HG03095 (cell line): Measurements from ENCODE around the gene RIC8A.

Experiments
- ATAC-seq: cut with Tn5 transposase; IDR thresholded peaks from one replicate; pipeline ENCODE4 v1.9.1; 2021; ENCODE audit warnings: moderate library complexity; ENCODE audit not compliant: unreplicated experiment

Gene RIC8A

DNA sequence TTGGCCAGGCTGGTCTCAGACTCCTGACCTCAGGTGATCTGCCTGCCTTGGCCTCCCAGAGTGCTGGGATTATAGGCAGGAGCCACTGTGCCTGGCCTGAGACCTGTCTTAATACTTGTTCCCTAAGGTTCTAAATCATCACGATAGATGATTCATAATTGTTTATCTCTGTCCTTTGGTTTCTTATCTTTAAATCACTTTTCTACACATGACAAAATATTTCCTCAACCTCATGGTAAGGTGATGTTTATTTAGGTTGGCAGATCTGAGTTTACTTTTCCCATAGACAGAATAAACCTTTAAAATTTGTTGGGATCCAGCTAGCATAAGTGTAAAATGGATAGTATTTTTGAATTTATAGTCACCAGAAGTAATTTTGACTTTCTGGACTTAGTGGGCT lies 32.8 kb downstream of the RIC8A start:
- no peak for ATAC-seq

DNA sequence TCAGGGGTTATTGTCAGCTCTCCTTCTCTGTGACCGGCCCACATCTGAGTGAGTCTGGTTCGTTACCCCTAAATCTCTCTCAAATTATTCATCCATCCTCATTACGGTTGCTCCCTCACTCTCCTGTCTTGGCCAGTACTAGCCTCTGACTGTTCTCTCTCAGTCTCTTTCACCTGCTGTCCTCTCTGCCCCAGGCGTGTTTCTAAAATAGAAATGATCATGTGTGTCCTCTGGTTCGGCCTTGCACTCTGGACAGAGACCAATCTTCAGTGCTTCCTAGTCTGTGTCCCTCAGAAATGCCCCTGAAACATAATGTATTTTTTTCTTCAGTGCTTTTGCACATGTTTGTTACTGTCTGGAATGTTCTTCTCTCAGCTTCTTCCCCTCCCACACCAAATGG lies 34.1 kb downstream of the RIC8A start:
- ATAC-seq, result no peak

DNA sequence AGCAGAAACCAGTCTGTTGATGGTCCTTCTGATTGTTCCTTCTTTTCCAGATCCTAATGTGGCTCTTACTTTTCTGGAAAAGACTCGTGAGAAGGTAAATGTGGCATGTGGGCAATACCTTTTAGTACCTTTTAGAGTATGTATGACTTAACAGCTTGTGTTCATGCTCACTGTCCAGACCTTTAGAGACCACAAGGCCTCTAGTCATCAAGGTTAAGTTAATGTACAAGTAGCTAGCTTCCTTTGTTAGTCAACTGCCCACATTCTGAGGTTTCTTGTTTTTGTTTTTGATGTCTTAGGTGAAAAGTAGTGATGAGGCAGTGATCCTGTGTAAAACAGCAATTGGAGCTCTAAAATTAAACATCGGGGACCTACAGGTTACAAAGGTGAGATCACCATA lies 36.9 kb downstream of the RIC8A start:
- ATAC-seq, result no peak

DNA sequence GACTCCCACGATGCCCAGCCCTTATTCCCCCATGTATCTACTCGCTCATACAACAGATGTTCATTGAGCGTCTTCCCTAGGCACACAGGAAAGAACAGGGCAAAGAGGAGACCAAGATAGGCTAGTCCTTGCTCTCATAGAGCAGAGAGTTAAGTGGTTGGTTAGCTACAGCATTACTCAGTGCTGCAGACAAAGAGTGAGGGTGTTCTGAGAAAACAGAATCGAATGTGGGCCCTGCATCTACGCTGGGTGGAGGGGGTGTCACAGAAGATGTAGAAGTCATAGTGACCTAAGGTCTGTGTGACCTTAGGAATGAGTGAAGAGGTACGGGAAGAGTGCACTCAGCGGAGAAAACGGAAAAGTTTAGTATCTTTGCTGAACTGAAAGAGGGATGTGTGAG lies 41.6 kb downstream of the RIC8A start:
- ATAC-seq, result no peak

DNA sequence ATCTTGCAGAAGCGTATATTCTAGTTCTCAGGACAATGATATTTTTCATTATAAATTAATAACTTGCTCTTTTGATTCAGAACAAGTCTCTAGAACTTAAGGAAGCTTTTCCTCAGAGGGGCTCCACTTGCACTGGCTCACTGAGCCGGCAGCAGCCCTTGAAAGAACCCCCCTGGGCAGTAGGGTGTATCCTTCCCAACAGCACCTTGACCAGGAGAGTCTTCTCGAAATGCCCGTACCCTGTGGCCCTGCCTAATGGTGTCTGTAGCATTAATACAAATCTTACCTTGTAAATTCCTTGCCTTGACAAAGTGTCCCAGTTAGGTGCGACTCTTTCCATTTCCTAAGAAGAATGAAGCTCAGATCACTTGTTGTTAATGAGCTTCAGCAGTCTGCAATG lies 42.8 kb downstream of the RIC8A start:
- ATAC-seq, result no peak

DNA sequence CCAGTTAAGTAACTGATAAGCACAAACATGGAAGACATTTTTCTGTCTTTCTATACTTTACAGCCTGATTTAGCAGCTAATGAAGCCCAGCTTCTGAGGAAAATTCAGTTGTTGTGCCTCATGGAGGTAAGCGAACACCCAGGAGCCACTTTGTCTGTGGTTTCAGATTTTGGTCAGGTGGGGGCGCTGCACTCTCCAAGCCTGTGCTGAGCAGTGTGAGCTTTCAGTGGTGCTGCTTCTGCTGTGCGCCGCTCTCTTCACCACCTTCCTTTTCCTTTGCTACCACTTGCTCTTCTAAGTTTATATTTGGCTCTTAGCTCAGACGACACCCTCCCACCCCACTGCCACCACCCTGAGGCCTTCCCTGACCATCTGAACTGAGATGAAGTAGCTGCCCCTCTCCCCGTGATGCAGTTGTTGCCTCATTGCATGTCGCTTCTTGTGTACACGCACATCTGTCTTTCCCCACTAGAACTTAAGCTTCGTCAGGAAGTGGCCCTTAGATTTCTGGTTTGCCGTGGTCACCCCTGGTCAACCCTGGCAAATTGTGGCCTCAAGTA lies 43.3 kb downstream of the RIC8A start:
- ATAC-seq, result no peak

DNA sequence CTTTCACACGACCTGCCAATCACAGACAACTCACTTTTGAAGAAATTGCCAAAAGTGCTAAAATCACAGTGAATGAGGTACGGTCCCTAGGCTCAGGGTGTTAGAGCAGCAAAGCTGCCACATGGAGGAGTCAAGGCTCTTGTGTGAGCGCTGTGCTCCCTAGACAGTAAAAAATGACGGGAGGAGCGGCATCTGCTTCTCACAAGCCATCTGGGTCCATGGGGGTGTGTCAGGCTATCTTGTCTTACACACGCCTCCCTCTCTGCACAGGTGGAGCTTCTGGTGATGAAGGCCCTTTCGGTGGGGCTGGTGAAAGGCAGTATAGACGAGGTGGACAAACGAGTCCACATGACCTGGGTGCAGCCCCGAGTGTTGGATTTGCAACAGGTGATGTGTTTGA lies 44.0 kb downstream of the RIC8A start:
- ATAC-seq, result no peak

DNA sequence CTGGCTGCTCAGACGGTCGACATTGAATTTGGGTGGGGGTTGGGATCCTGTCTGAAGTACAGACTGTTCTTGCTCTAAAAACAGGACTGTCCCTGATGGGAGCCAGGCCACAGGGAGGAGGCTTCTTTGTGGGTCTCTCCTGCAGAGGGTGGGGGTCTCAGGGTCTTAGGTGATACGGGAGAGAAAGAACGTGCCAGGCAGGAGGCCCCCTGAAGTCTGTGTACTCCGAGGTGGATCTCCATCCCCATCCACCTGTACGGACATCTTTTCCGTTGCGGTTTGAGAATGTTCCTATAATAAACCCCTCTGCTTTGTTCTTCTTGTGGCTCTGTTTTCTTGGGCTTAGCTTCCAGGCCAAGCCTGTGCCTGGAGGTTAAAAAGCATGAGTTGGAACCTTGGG lies 45.2 kb downstream of the RIC8A start:
- no peak for ATAC-seq

DNA sequence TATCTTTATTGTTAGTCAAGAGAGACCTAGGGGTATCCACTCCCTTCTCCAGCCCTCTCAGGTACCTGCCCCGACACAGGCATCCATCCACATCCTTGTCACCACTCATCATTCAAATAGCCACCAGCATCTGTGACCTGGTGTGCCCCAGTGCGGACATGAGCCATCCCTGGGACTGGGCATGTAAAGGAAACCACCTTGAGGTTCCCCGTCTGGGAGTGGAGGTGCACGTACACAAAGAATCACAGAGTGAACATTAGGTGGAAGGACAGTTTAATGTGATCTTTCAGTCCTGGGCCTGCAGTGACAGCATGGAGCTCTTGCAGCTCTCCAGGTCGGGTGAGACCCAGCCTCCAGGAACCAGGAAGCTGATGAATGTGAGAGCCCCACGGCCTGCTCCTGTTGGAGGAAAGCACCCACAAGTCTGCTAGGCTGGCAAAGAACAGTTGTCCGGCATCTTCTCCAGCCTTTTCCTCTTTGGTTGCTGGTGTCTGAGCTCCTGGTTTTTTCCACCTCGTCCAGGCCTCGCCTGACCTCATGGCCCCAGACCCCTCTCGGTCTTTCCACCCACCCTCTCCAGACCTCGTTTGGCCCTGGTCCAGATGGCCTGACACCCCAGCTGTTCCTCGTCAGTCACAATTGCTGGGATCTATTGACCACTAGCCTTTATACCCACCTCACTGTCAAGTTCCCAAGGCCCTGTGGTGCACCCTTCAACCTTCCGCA lies 45.8 kb downstream of the RIC8A start:
- no peak for ATAC-seq

DNA sequence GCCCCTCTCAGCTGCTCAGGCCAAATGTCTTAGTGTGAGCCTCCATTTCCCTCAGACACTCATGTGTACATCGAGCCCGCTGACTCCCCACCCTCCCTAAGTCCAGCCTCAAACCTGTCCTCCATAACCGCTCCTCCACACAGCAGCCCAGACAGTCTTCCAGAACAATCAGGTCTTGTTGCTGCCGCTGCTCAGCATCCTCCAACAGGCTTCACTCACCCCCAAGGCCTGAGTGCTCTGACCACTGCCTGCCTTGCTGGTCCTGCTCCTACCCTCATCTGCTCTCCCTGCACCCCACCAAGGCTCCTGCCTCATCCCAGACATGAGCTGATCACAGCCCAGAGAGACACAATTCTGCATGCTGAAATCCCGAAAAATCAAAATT lies 46.4 kb downstream of the RIC8A start:
- ATAC-seq, result no peak

DNA sequence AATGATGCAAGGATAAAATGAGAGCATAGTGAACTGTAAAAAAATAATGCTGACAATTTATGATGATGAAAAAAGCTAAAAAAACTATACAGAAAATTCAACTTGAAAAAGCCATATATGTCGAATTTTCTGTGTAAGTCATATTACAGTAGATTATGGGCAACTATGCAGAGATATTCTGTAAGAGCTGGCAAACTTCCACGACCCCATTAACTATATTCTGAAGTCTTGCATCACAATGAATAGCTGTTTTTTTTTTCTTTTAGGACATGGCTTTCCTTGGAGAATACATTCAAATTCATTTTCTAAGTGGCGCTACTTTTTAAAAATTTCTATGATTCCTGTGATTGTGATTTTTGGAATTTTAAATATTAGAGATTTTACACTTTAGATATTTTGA lies 47.7 kb downstream of the RIC8A start:
- no peak for ATAC-seq

DNA sequence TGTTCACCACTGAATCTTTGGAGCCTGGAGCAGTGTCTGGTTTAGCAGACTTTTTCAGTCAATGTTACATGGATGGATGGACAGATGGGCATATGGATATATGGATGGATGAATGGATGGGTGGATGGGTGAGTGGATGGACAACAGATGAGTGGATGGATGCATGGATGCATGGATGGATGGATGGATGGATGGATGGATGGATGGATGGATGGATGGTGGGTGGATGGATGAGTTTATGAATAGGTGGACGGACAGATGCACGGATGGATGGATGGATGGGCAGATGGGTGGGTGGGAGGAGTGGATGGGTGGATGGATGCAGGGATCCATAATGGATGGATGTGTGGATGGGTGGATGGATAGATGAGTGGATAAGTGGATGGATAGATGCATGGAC lies 48.3 kb downstream of the RIC8A start:
- ATAC-seq, result no peak

DNA sequence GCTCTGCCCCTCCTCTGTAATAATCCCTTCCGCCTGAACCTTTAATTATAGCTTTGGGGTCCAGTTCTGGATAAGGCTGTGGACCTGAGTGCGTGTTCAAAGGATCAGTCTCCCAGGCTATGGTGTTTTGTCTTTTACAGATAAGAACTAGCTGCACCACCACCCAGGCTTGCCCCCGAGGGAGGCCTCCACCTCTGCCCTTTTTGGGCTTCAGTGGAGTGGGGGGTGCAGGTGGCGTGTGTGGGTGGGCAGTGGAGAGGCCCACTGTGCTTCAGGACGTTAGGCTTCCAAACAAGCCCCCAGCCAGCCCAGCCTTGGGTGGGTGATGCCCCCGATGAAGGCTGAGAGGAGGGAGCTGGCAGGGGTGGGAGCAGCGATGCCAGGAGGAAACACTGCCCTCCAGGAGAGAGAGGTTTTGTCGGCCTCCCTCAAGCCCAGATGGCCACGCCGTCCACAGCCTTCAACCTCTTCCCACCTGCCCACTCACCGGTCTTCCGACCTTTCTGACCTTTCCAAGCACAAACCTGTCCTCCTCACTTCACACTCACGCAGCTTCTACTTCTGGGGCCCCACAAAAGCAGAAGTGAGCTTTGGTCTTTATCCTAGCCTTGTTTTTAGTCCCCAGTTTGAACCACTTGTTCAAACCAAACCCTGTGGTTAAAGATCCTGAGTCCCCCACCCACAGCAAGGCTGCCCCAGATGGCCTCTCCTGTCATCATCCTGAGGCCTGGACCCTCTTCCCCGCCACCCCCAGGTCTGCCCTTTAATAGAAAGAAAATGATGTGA lies 49.6 kb downstream of the RIC8A start:
- ATAC-seq, result no peak

DNA sequence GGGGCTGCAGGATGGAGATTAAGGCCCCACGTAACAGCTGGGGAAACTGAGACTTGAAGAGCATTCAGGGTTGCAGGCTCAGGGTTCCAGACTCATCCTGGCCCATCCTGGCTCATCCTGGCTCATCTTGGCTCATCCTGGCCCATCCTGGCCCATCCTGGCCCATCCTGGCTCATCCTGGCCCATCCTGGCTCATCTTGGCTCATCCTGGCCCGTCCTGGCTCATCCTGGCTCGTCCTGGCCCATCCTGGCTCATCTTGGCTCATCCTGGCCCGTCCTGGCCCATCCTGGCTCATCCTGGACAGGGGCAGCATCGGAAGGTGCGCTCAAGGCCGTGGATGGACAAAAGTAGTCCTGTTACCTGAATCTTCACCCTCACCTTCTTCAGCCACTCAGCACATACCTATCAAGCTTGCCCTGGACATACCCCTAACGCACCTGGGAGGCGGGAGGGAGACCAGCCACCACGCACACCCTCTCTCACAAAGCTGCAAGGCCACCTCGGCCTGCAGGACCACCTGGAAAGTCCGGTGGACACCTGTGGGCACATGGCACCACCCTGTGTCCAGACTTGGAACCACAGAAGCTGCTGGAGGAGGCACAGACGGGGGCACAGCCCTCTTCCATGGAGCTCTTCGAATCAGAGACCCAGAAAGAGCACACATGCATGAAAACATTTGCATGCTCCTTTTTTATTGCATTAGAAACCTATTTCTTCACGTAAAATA lies 50.4 kb downstream of the RIC8A start:
- ATAC-seq, result no peak

DNA sequence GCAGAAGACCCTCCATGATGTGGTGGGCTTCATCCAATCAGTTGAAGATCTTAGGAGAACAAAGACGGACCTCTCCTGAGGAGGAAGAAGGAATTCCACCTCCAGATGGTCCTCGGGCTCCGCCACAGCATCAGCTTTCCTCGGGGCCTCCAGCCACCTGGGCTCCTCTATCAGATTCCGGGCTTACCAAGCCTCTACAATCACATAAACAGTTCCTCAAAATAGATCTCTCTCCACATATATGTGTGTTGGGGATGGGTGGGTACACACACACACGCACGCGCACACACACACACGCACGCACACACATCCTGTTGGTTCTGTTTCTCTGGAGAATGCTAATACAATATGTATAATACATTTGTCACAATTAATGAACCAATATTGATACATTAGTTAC lies 51.9 kb downstream of the RIC8A start:
- no peak for ATAC-seq

DNA sequence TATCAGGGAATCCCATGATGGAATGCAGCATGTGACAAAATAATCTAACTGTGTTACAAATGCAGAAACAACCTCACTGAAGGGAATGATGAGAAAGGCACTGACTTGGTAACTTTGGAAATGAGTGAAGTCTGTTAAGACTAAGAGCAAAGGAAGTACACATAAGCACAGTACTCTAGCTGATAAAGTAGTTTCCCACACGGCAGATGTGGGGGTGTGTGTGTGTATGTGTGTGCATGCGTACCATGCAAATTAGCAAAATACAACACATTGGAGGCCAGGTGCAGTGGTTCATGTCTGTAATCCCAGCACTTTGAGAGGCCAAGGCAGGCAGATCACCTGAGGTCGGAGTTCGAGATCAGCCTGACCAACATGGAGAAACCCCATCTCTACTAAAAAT lies 54.1 kb downstream of the RIC8A start:
- ATAC-seq, result no peak
